Breast epithelium (tissue), 3 donors: ENCODE measurements around the gene RD3L.

ENCODE experiments used
- POLR2A ChIP-seq: fragments of 450-650 bp; IDR thresholded peaks from one replicate; pipeline ENCODE4 v1.6.1; 2016; ENCODE audit warnings: antibody characterized with exemption, mild to moderate bottlenecking, moderate library complexity
- POLR2AphosphoS5 ChIP-seq, 3 donors: sonication (generic); formaldehyde crosslinking; IDR thresholded peaks; one replicate each; pipeline ENCODE4 v1.6.1; 2017; ENCODE audit warnings: antibody characterized with exemption in 3 of 3
- TF ChIP-seq, protein P1 (sequence below), 3 donors: fragments of 450-650 bp; IDR thresholded peaks; one replicate each; pipeline ENCODE4 v1.5.1; 2016 to 2017; ENCODE audit warnings: antibody characterized with exemption in 3 of 3, mild to moderate bottlenecking in 3 of 3, moderate library complexity in 3 of 3

DNA sequence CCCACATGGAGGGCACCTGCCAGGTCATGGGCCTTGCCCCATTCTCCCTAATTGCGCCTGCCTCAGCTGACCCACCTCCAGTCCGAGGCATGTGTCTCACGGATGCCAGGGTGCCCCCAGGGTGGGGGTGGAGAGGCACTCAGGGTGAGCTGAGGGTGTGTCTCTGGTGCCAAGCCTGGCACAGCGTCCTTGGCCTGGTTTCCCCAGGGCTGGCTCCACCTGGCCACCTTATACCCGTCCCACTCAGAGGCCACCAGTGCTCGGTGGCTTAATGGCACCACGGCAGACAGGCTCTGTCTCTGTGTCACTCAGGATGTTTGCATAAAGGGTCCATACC lies 47.6 kb downstream of the RD3L start:
- TF ChIP-seq POLR2AphosphoS5 (IDR thresholded peaks at IDR 0.05): no peak
- no peak for TF ChIP-seq POLR2A
- TF ChIP-seq, protein P1, sequence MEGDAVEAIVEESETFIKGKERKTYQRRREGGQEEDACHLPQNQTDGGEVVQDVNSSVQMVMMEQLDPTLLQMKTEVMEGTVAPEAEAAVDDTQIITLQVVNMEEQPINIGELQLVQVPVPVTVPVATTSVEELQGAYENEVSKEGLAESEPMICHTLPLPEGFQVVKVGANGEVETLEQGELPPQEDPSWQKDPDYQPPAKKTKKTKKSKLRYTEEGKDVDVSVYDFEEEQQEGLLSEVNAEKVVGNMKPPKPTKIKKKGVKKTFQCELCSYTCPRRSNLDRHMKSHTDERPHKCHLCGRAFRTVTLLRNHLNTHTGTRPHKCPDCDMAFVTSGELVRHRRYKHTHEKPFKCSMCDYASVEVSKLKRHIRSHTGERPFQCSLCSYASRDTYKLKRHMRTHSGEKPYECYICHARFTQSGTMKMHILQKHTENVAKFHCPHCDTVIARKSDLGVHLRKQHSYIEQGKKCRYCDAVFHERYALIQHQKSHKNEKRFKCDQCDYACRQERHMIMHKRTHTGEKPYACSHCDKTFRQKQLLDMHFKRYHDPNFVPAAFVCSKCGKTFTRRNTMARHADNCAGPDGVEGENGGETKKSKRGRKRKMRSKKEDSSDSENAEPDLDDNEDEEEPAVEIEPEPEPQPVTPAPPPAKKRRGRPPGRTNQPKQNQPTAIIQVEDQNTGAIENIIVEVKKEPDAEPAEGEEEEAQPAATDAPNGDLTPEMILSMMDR (IDR thresholded peaks at IDR 0.05): no peak
